HepG2 (cell line): ENCODE results near the gene KIF3A. TPM values are rescaled to one million over a fixed set of nuclear protein-coding genes. Genes with fewer than 3 reads are reported as not detected.

Experiments used
- ATM ChIP-seq: fragments of 450-650 bp; IDR thresholded peaks from 2 replicates; pipeline ENCODE4 v1.7.1; 2017; ENCODE audit warnings: mild to moderate bottlenecking, borderline replicate concordance
- CBFB ChIP-seq: sonication (generic); formaldehyde crosslinking; IDR thresholded peaks from 2 replicates; pipeline ENCODE4 v1.4.0; 2020; ENCODE audit warnings: missing genetic modification reagents
- FOXA1 ChIP-seq, 2 experiments: fragments of 450-650 bp in 1 of 2; sonication (generic) in 1 of 2; formaldehyde crosslinking in 1 of 2; IDR thresholded peaks; 2 replicates each; pipeline versions ENCODE4 v1.4.0 to v1.6.1; 2016 to 2020; ENCODE audit warnings: missing genetic modification reagents in 1 of 2
- HOXA3 ChIP-seq: sonication (generic); formaldehyde crosslinking; IDR thresholded peaks from 2 replicates; pipeline ENCODE4 v1.5.0; 2020; ENCODE audit warnings: missing genetic modification reagents
- MEIS2 ChIP-seq: sonication (generic); formaldehyde crosslinking; IDR thresholded peaks from 2 replicates; pipeline ENCODE4 v1.9.0; 2021; ENCODE audit warnings: mild to moderate bottlenecking, missing genetic modification reagents
- MYPOP ChIP-seq: sonication (generic); formaldehyde crosslinking; IDR thresholded peaks from 2 replicates; pipeline ENCODE4 v1.8.1; 2023; ENCODE audit warnings: mild to moderate bottlenecking, moderate library complexity, missing genetic modification reagents
- PCBP1 ChIP-seq: fragments of 200-400 bp; formaldehyde crosslinking; IDR thresholded peaks from 2 replicates; pipeline ENCODE4 v1.6.1; 2017; ENCODE audit warnings: mild to moderate bottlenecking, low read depth, low read length, borderline replicate concordance
- PHF20 ChIP-seq: sonication (generic); formaldehyde crosslinking; IDR thresholded peaks from 2 replicates; pipeline ENCODE4 v1.5.0; 2020; ENCODE audit warnings: mild to moderate bottlenecking, missing genetic modification reagents
- REST ChIP-seq, 2 experiments: IDR thresholded peaks; 2 replicates each; pipeline ENCODE4 v1.6.1; 2011 to 2012; ENCODE audit warnings: low read length in 2 of 2, borderline replicate concordance in 1 of 2, low read depth in 1 of 2, mild to moderate bottlenecking in 1 of 2, moderate library complexity in 1 of 2
- SAFB2 ChIP-seq: sonication (generic); formaldehyde crosslinking; IDR thresholded peaks from 2 replicates; pipeline ENCODE4 v1.5.1; 2020; ENCODE audit warnings: missing genetic modification reagents, low read depth, mild to moderate bottlenecking, borderline replicate concordance
- SPEN ChIP-seq: sonication (generic); formaldehyde crosslinking; IDR thresholded peaks from 2 replicates; pipeline ENCODE4 v1.5.1; 2020; ENCODE audit warnings: low read depth, mild to moderate bottlenecking, missing genetic modification reagents
- ZBTB42 ChIP-seq: sonication (generic); formaldehyde crosslinking; IDR thresholded peaks from 2 replicates; pipeline ENCODE4 v1.5.0; 2020; ENCODE audit warnings: mild to moderate bottlenecking, missing genetic modification reagents
- ZNF44 ChIP-seq: sonication (generic); formaldehyde crosslinking; IDR thresholded peaks from 2 replicates; pipeline ENCODE4 v1.5.1; 2020; ENCODE audit warnings: mild to moderate bottlenecking, missing genetic modification reagents
- ZNF446 ChIP-seq: sonication (generic); formaldehyde crosslinking; IDR thresholded peaks from 2 replicates; pipeline ENCODE4 v1.5.0; 2020; ENCODE audit warnings: mild to moderate bottlenecking, missing genetic modification reagents
- ZNF75D ChIP-seq: sonication (generic); formaldehyde crosslinking; IDR thresholded peaks from 2 replicates; pipeline ENCODE4 v1.8.1; 2023; ENCODE audit warnings: missing genetic modification reagents, mild to moderate bottlenecking, borderline replicate concordance
- polyA plus RNA-seq, 8 experiments: library from polyadenylated mRNA; depleted of rRNA in 3 of 8; stranded (reverse) in 7 of 8; unstranded in 1 of 8; fragments of >200 nt; fragmentation: Illumina TruSeq in 4 of 8; extraction: Trizol in 4 of 8; gene quantifications; 2 replicates each; pipeline versions ENCODE4 v1.2.1 to v1.2.3, GENCODE V29; 2011 to 2016; ENCODE audit warnings: low read depth in 4 of 8, missing spikeins in 1 of 8, mixed read lengths in 1 of 8; ENCODE audit not compliant: insufficient read depth in 1 of 8
- total RNA-seq, 5 experiments: library from RNA; depleted of rRNA; stranded (reverse); fragments of >200 nt; fragmentation: Illumina TruSeq; extraction: Trizol; gene quantifications; 2 replicates each; pipeline ENCODE4 v1.2.3, GENCODE V29; 2016; ENCODE audit warnings: low read depth in 1 of 5
- TF ChIP-seq, protein P1 (sequence below): sonication (generic); formaldehyde crosslinking; IDR thresholded peaks from 2 replicates; pipeline ENCODE4 v1.5.1; 2020; ENCODE audit warnings: missing genetic modification reagents, mild to moderate bottlenecking, borderline replicate concordance
- TF ChIP-seq, protein P2 (sequence below): sonication (generic); formaldehyde crosslinking; IDR thresholded peaks from 2 replicates; pipeline ENCODE4 v1.4.0; 2020; ENCODE audit warnings: mild to moderate bottlenecking, missing genetic modification reagents, borderline replicate concordance
- TF ChIP-seq, protein P3 (sequence below): sonication (generic); formaldehyde crosslinking; IDR thresholded peaks from 2 replicates; pipeline ENCODE4 v1.4.0; 2020; ENCODE audit warnings: missing genetic modification reagents

Gene KIF3A
- total and polyA plus RNA-seq, 2 of the 13 experiments (the other 11 are each of a cell fraction or from before 2014, with no cell fraction given): 2.3 to 8.4 TPM

GRCh38 chr5:132662925-132663770 is 74.2 kb downstream of the KIF3A start (continued):
- TF ChIP-seq REST (IDR thresholded peaks at IDR 0.05; ENCODE audit: borderline replicate concordance in 1 of 2, low read depth in 1 of 2, low read length in 2 of 2) (no peak), MYPOP (CRISPR knock-in tag) (no peak), HOXA3 (CRISPR knock-in tag) (no peak), SAFB2 (CRISPR knock-in tag) (no peak), PHF20 (0 out of 2 replicates have a peak, but pooled peaks have one; percentile 44), ATM (no peak), ZBTB42 (CRISPR knock-in tag) (no peak), ZNF446 (CRISPR knock-in tag) (no peak), MEIS2 (CRISPR knock-in tag) (0 out of 2 replicates have a peak, but pooled peaks have one; percentile 31), ZNF44 (CRISPR knock-in tag) (no peak), ZNF75D (CRISPR knock-in tag) (no peak), PCBP1 (no peak), FOXA1 (IDR thresholded peaks at IDR 0.05) (no peak), FOXA1 (CRISPR knock-in tag; IDR thresholded peaks at IDR 0.05) (no peak), CBFB (CRISPR knock-in tag) (0 out of 2 replicates have a peak, but pooled peaks have one; percentile 12), SPEN (no peak)
- TF ChIP-seq, protein P1, sequence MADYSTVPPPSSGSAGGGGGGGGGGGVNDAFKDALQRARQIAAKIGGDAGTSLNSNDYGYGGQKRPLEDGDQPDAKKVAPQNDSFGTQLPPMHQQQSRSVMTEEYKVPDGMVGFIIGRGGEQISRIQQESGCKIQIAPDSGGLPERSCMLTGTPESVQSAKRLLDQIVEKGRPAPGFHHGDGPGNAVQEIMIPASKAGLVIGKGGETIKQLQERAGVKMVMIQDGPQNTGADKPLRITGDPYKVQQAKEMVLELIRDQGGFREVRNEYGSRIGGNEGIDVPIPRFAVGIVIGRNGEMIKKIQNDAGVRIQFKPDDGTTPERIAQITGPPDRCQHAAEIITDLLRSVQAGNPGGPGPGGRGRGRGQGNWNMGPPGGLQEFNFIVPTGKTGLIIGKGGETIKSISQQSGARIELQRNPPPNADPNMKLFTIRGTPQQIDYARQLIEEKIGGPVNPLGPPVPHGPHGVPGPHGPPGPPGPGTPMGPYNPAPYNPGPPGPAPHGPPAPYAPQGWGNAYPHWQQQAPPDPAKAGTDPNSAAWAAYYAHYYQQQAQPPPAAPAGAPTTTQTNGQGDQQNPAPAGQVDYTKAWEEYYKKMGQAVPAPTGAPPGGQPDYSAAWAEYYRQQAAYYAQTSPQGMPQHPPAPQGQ (CRISPR knock-in tag): no peak
- TF ChIP-seq, protein P2, sequence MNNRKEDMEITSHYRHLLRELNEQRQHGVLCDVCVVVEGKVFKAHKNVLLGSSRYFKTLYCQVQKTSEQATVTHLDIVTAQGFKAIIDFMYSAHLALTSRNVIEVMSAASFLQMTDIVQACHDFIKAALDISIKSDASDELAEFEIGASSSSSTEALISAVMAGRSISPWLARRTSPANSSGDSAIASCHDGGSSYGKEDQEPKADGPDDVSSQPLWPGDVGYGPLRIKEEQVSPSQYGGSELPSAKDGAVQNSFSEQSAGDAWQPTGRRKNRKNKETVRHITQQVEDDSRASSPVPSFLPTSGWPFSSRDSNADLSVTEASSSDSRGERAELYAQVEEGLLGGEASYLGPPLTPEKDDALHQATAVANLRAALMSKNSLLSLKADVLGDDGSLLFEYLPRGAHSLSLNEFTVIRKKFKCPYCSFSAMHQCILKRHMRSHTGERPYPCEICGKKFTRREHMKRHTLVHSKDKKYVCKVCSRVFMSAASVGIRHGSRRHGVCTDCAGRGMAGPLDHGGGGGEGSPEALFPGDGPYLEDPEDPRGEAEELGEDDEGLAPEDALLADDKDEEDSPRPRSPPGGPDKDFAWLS: no peak
- TF ChIP-seq, protein P3, sequence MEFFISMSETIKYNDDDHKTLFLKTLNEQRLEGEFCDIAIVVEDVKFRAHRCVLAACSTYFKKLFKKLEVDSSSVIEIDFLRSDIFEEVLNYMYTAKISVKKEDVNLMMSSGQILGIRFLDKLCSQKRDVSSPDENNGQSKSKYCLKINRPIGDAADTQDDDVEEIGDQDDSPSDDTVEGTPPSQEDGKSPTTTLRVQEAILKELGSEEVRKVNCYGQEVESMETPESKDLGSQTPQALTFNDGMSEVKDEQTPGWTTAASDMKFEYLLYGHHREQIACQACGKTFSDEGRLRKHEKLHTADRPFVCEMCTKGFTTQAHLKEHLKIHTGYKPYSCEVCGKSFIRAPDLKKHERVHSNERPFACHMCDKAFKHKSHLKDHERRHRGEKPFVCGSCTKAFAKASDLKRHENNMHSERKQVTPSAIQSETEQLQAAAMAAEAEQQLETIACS (CRISPR knock-in tag): no peak
